Measurements from ENCODE around the gene SLC2A10.

DNA sequence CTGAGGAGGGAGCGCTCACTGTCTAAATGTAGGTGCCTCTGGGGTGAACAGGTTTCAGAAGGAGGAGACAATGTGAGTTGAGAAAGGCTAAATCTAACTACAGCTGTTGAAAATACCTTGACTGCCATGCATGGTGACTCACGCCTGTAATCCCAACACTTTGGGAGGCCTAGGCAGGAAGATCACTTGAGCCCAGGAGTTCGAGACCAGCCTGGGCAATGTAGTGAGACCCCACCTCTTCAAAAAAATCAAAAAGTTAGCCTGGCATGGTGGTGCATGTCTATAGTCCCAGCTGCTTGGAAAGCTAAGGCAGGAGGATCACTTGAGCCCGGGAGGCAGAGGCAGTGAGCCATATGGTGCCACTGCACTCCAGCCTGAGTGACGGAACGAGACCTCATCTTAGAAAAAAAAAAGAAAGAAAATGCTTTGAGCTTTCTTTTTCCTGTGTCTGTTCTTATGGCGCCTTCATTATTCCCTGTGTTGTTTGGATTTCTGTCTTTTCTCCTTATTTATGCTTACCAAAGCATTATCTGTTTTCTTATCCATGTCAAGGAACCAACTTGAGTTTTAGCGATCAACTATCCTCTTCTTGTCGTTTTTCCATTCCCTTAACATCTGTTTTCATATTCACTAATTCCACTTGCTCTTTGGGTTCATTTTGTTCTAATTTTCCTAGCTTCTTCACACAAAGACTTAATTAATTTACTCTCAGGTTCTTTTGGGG, 8.5 kb downstream of the SLC2A10 start:
- TF ChIP-seq, protein P1, sequence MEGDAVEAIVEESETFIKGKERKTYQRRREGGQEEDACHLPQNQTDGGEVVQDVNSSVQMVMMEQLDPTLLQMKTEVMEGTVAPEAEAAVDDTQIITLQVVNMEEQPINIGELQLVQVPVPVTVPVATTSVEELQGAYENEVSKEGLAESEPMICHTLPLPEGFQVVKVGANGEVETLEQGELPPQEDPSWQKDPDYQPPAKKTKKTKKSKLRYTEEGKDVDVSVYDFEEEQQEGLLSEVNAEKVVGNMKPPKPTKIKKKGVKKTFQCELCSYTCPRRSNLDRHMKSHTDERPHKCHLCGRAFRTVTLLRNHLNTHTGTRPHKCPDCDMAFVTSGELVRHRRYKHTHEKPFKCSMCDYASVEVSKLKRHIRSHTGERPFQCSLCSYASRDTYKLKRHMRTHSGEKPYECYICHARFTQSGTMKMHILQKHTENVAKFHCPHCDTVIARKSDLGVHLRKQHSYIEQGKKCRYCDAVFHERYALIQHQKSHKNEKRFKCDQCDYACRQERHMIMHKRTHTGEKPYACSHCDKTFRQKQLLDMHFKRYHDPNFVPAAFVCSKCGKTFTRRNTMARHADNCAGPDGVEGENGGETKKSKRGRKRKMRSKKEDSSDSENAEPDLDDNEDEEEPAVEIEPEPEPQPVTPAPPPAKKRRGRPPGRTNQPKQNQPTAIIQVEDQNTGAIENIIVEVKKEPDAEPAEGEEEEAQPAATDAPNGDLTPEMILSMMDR (IDR thresholded peaks at IDR 0.05; ENCODE audit: extremely low read depth in 1 of 2, insufficient read depth in 1 of 2, low read depth in 1 of 2, low read length in 2 of 2) = no peak
- TF ChIP-seq POLR2A (IDR thresholded peaks at IDR 0.05; ENCODE audit: low read depth, low read length) = no peak
- no peak for TF ChIP-seq POLR2AphosphoS5 (IDR thresholded peaks at IDR 0.05; ENCODE audit: insufficient read depth, low read depth, low read length)

Measured in endothelial cell of umbilical vein (primary cell).